GM19193 (cell line): ENCODE data around the gene INSR.
A peak's percentile ranks its signal among the peaks of the same experiment; 100 is the strongest.

ENCODE experiments used
- POLR2A ChIP-seq: IDR thresholded peaks from 4 replicates; pipeline ENCODE4 v1.6.1; 2011; ENCODE audit not compliant: insufficient read depth, insufficient read length; ENCODE audit errors: extremely low read depth

INSR gene

DNA sequence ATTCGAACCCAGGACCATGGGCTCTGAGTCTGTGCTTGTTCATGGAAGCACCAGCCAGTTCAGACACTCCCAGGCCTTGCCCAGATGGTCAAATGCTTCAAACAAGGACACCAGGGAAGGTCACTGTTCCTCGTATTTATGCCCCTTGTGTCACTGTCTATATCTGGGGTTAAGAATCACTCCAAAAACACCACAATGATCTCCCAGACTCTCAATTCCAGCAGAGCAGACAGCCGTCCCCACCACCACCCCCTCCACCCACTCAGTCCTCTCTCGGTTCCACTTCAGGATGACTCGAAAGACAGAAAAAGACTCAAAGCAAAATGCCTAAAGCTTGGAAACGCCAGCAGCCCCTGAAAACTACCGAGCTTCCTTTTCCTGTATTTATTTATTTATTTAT is 79.0 kb downstream of the INSR start:
- no peak for TF ChIP-seq POLR2A

- no peak for TF ChIP-seq POLR2A
Observed at GRCh38 chr19:7214324-7215089, 79.7 kb downstream of the INSR start.

DNA sequence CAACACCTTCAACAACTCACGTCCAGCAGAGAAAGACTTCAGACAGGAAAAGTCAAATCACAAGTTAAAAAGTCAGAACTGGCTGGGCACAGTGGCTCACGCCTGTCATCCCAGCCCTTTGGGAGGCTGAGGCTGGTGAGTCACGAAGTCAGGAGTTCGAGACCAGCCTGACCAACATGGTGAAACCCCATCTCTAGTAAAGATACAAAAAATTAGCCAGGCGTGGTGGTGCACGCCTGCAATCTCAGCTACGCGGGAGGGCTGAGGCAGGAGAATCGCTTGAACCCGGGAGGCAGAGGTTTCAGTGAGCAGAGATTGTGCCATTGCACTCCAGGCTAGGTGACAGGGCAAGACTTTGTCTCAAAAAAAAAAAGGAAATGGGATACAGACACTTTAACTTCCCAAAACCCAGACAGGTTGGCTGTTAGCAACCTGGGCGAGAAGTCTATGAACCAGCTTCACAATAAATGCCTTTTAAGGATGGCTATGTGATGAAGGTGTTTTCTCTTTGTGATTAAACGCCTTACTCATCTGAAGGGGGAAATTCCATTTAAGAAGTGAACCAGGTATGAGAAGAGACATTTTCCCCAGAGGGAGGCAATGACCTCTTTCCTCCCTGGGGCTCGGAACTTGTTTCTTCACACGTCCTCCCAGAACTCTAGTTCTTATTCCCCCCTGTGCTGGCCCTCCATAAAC is 80.4 kb downstream of the INSR start:
- TF ChIP-seq POLR2A = no peak

DNA sequence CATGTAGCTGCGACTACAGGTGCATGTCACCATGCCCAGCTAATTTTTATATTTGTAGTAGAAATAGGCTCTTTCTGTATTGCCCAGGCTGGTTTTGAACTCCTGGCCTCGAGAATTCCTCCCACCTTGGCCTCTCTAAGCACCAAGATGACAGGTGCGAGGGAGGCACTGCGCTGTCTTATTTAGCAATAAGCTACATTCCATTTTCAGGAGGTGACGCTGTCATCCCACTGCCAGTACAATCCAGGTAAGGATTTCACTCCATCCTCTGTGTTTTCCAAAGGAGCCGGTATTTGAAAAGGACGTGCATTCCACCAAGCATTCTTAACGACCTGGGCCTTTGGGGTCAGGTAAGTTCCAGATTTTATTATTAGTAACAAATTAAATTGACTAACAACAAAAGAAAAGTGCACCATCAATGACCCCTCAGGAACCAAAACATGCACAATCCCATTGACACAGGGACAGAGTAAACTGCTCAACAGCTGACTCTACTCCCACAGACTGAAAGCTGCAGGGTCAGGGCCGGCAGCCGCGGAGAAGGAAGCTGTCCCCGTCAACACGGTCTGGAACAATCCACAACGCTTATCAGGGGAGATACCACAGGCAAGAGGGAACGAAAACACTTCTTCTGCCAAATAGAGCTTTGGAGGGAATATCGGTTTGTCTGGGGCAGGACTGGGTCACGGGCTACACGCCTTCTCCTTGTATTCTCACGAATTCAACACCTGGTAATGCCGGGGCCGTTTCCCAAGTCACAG is 82.8 kb downstream of the INSR start:
- TF ChIP-seq POLR2A = no peak

DNA sequence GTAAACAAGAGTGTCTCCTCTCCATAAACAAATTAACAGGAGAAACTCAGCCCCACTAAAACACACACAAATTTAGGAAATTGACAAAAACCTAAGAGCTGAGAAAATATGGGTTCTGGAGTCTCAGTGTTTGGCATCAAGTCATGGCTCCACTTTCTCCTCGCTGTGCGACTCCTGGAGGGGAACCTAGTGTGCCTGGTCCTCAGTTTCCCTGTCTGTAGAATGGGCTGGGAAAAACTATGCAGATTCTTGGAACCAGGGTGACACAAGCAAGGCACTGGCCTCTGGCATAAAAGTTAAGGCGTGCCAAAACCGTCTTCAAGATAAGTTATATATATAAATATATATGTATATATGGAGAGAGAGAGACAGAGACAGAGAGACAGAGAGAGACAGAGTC is 83.9 kb downstream of the INSR start:
- no peak for TF ChIP-seq POLR2A

DNA sequence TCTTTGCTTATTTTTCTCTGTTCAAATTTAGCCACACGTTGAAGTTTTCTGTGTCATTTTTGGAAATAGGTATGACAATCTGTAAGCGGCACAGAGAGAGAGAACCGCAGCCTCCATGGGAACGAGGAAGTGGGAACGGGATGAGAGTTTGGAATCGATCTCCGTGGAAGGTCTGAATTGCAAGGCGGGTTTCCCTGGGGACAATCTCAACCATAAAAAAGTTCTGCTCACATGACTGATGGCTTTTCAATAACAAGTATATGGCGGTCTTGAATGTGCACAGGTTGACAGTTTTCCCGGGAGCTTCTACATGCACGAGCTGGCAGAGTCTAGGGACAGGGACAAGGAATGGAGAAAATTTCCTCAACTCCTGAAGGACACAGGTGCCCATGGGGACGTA is 90.9 kb downstream of the INSR start:
- no peak for TF ChIP-seq POLR2A

- TF ChIP-seq POLR2A = no peak
Observed at GRCh38 chr19:7202888-7203287, 91.3 kb downstream of the INSR start.

- TF ChIP-seq POLR2A = no peak
Observed at GRCh38 chr19:7200736-7201135, 93.5 kb downstream of the INSR start.

DNA sequence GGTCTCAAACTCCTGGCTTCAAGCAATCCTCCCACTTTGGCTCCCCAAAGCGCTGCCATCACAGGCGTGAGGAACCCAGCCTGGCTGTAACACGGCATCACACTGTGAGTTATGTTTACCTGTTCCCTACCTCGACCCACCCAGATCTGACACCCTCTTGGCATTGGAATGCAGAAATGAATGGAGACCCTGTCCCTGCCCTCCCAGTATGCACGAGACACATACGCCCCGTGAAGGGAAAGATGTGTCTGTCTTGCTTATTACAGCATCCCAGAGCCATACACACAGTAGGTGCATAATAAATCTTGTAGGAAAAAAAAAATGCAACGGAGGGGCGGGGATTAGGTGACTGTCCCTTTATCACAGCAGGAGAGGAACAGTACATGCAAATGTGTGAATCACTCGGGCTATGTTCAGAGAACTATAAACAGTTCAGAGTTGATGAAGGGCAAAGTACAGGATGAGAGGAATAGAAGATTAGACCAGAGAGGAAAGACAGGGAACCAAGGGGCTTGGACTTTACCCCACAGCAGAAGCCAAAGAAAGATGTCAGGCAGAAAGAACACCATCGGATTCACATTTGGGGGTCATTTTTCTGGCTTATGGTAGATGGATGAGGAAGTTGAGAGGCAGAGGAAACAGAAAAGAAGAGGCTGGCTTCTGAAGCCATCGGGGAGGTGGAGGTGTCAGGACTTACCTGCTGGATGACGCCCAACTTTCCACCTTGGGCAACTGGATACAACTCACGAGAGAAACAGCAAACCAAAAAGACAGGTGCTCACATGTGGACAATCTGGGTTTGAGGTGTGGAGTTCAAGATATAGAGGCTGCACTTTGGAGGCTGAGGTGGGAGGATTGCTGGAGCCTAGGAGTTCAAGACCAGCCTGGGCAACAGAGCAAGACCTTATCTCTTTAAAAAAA is 94.3 kb downstream of the INSR start:
- no peak for TF ChIP-seq POLR2A

DNA sequence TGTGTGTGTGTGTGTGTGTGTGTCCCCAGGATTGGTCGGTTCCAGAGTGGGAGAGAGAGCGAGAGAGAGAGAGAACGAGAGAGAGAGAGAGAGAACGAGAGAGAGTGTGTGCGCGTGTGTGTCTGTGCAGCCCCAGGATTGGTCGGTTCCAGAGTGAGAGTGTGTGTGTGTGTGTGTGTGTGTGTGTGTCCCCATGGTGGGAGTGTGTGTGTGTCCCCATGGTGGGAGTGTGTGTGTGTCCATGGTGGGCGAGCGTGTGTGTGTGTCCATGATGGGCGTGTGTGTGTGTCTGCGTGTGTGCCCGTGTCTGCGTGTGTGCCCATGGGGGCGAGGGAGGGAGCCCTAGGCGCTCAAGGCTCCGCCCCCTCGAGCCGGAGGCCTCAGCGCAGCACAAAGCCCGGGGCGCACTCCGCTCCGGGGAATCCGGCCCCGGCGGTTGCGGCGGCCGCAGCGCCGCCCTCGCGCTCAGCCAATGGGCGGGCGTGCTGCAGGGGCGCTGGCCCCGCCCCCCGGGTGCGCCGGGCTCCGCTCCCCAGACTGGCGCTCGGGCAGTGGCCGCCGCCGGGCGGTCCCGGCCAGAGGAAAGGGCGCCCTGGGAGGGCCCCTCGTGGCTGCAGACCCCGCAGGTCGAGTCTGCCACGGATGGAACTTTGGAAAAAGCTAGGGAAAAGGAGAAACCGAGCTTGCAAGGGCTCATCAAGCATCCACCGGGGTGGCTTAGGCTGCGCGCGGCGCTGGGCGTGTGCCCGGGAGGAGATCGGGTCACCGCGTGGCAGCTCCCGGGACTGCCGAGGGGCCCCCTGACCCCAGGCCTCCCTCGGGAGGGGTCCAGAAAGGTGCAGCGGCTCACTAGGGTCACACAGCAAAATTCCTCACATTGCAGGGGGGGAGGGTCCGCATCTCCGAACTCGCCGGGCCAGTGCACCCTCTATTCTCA is 96.2 kb downstream of the INSR start:
- TF ChIP-seq POLR2A = peak; percentile 68

GRCh38 chr19:7197119-7197759 is 97.0 kb downstream of the INSR start:
- TF ChIP-seq POLR2A = no peak

- no peak for TF ChIP-seq POLR2A
Observed at GRCh38 chr19:7196763-7197118, 97.5 kb downstream of the INSR start.

DNA sequence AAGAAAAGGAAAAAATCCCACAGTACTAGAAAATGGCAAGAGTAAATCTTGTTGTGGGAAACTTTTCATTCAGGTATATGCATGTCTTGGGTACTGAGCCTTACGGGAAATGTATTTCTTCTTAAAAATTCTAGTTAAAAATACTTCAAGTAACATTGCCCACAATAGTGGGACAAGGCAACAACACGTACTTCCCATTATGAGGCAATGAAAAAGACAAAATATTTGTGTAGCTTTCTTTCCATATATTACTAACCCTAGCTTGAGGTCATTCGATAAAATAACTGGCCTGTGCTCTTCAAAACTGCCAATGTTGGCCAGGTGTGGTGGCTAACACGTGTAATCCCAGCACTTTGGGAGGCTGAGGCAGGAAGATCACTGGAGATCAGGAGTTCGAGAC is 99.2 kb downstream of the INSR start:
- TF ChIP-seq POLR2A = no peak
